Stimulated activated CD8-positive, alpha-beta memory T cell treated with anti-CD3 and anti-CD28 coated beads, Interleukin-4, amount 100 ng/mL, for 4 hours (primary cell): Measurements from ENCODE around the gene RPS17.

Experiments
- DNase-seq, 2 donors: peaks; one replicate each; pipeline ENCODE4 v3.0.0-alpha.2; 2020; ENCODE audit warnings: low read depth in 2 of 2, low spot score in 1 of 2

The RPS17 gene

DNA sequence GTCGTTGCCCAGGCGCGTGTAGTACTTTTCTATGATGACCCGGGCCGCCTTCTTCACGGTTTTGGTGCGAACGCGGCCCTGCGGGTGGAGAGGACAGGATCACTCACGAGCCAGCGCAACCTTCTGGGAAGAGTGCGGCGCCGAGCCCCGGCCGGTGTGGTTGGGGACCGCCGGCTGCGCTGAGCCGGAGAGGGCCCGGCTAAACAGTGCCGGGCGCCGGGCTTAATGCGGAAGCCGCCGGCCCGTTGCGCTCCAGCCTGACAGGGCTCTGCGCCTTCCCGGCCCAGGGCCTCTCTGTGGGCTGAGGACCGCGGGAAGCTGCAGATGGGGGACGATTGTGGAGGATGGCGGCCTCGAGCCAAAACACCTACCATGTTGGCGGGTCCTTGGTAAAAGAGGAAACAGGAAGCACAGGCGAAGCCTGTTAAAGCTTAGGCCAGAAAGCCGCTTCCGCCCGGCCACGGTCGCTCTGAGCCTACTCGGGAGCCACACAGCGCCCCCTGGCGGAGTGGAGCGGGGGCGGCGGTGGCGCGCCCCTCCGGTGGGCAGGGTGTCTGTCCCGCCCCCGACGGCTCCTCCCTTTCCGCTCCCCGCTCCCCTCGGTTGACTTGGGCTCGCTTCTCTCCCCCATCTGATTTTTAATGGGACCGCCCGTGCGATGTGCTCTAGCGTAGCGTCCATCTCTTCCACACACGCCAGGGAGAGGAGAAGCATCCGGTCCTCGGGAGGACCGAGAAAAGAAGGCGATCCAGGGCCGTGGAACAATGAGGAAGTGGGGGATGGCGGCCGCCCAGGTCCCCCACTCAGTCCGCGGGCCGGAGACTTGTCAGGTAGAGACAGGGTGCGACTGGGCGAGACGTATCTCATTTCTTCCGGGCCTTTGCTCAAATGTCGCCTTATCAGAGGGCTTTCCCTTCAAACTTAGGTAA is at the start of gene RPS17:
Gene RPS17, minus strand, starts transcription at position 403 of the 929 bp plus-strand sequence. Its CDS starts 29 bp downstream, at position 374.
- peak; percentile 94 to 95 for DNase-seq

DNA sequence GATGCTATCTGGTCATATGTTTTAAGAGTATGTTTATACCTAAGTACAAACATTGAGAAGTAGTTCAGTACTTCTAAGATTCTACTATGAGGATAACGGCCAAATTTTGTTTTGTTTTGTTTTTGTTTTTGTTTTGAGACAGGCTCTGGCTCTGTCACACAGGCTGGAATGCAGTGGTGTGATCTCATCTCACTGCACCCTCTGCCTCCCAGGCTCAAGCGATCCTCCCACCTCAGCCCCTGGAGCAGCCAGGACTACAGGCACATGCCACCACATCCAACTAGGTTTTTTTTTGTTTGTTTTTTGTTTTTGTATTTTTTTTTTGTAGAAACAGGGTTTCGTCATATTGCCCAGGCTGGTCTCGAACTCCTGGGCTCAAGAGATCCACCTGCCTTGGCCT is 47.5 kb upstream of the RPS17 start:
- no peak for DNase-seq

DNA sequence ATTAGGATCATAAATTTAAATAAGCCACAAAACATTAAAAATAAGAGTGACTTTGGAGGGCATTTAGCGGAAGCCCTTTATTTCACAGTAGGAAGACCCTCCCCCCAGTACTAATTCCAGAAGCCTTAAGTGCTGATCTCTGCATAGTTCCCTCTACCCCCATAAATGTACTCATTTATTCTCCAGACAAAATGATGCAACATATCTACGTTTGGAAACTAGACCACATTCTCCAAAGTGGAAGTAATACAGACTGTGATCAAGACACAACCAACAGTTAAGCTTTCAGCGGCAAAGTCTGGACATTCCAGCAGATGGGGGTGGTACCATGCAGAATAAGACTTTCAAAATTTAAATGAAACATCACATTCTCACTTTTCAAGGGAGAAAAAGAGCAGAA is 44.8 kb upstream of the RPS17 start:
- no peak for DNase-seq

DNA sequence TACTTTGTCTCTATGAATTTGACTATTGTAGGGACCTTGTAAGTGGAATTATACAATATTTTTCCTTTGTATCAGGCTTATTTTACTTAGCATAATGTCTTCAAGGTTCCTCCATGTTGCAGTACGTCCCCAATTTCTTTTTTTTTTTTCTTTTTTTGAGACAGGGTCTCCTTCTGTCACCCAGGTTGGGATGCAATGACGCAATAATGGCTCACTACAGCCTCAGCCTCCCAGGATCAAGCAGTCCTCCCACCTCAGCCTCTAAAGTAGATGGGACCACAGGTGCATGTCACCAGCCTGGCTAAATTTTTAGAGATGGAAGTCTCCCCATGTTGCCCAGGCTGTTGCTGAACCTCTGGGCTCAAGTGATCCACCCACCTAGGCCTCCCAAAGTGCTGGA is 40.5 kb upstream of the RPS17 start:
- DNase-seq, result no peak

DNA sequence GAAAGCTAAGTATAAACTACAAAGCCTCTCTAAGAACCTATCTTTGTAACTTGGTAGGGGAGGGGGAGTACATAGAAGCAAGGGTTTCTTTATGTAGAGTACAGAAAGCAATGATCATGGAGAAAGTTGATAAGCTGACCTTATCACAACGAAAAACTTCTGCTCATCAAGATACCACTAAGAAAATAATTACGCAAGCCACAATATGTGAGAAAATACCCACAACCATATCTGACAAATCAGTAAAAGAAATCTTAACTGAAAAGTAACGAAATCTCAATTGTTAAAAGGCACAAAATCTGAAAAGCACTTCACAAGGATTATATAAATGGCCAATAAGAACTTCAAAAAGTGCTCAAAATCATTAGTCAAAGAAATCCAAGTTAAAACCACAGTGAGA is 35.1 kb upstream of the RPS17 start:
- no peak for DNase-seq

DNA sequence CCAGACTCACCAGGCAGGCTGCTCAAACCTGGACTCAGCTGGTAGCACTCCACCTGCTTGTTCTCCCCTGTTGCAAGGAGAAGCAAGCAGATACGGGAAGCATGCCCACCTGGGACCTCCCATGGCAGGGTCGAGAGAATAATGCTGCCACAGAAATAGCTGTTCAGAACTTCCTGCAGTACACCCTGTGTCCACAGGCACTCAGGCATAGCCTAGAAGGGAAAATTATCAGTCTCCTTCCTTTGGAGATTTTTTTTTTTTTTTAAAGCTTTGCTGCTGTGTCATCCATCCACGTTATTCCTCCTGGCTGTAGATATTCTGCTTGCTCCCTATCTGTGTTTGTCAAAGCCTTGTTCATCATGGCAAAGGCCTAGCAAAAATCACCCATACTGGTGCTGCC is 32.7 kb upstream of the RPS17 start:
- DNase-seq, result no peak

DNA sequence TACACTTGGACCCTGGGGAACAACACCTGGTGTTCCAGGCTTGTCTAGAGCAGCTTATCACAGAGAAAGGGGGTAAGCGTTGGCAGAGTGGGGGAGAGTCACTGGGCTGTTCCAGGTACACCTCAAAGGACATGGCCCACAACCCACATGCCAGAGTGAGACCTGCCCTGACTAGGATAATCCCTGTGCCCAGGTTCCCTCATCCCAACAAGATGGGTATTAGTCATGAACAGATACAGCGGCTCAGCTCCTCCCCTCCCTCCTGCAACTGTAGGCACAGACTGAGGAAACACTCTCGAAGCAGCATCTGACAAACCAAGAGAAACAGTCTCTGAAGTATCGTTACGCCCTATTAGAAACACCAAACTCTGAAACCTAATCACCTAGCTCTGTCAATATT is 32.1 kb upstream of the RPS17 start:
- no peak for DNase-seq

DNA sequence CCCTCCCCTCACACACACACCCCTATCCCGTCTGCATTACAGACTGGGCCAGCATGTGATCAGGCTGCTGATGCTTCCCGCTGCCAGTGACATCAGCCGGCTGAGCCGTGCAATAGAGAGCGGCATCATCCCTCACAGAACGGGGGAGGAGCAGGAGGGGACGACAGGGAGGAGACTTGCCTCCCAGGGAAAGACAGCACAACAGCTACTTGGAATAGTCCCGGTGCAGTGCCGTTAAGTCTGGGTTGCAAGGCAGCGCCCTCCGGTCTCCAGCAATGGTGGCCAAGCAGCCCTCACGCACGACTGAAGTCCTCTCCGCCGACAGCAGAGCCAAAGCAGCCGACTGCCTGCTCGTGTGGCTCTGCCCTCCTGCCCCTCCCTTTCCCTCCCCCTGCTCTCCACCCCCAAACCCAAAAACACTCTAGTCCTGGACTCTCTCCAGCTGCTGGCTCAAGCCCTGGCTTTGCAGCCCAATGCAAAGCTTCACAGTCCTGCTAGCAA is 31.5 kb upstream of the RPS17 start:
- no peak for DNase-seq

DNA sequence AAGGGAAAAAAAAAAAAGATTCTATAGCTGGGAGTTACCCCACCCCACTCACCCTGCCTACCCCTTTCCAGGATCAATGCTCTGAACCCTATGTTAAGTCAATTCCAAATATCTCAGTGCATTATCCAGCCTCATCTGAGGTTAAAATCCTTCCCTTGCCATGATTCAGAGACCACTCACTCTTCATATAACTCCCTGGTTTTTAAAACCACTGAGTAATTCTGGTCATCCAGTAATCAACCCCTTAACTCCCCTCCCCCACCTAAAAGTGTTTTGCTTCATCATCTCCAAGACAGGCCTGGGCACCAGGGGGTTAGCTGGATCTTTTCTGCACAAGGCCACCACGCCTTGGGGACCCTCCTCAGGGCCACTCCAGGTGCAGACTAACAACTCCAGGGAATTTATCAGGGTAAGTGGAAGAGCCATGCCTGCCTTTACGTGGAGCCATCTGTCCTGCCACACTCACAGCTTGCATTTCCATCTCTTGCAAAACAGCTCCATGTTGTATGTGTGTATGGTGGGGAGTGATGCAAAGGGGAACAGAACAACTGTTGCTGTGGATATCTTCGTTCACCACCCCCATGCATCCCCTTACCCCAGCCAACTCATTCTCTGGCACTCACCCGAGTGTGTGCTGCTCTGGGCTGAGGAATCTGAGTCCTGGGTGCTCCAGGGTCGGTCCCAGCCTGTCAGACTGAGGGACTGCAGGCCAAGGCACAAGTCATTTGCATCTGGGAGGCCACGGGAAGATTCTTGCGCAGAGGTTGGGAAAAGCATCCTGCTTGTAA is 30.7 kb upstream of the RPS17 start:
- no peak for DNase-seq

DNA sequence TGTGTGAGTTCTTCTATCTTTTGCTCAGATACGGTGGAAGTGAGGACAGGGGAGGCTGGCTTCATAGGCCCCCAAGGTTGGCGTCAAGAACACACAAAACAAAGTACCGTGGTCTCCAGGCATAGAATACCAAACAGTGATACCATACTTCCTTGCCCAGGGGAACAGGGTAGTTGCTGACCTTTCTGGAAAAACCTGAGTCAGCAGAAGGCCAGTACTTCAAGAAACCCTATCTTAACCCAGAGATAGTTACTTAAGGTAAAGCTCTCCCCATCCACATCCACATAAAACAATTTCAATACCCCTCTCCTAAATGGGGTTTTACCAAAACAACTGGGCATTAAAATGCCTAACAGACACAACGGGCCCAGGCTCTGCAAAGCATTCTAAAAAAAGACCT is 29.6 kb upstream of the RPS17 start:
- no peak for DNase-seq

DNA sequence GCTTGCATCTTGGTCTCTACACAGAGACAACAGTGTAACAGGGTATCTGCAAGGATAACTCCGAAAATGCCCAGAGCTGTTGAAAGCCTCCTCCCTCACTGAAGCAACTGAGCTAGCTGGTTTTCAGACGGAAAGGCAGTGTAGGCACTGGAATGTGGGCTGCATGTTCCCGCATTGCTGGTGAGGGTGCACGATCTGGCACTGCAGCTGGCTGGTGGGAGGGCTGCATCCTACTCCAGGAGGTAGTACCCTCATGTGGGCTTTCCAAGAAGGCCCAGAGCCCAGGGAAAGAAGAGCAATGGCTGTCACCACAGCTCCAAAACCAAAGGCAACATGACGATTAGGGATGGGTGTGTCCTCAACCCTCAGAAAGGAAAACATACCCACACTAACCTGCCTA is 28.7 kb upstream of the RPS17 start:
- no peak for DNase-seq

DNA sequence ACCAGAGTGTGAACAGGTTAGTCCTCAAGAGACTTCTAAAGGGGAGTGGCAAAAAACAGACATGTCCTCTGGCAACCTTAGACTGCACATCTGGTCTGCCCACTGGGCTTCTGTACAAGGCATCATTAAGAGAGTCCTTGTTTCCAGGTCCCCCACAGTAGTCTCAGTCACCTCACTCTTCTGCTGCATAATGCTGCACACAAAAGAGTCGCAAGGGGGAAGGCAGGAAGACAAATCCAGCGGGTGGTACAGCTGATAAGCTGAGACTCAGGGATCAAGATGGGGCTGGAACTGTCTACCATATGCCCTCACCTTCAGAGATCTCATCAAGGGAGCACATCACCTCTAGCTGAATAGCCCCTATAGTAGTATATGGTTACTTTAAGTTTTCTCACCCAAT is 27.4 kb upstream of the RPS17 start:
- DNase-seq, result no peak

DNA sequence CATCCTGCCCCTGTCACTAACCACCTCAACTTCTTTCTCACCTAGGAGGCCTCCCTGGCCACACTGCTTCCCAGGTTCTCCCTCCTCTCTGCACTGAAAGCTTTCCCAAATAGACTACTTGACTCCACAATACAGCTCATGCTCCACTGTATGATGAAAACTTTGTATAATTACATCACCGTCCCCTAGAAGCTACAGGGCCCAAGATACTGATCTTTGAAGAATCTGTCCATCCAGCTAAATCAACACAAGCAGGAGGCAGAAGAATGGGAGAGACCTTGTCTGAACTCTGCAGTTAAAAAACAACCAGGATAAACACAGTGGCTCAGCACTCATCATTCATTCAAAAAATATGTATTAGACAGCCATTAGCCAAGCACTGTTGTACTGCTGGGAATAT is 26.4 kb upstream of the RPS17 start:
- DNase-seq, result no peak

DNA sequence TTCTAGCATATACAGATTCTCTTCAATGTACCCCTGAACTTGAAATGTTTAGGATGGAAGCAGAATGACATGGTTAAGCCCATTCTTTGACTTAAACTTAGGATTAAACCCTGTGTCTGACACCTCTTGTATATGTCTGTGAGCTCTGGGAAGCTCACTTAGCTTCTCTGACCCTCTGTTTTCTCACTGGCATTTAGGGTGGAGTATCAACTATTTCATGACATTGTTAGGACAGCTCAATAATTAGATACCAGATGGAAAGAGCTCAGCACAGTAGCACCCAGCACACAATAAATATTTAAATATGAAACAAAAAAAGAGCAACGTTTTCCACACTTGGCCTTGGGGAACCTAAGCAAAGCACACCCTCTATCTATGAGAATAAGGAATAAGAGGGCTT is 18.2 kb upstream of the RPS17 start:
- no peak for DNase-seq

DNA sequence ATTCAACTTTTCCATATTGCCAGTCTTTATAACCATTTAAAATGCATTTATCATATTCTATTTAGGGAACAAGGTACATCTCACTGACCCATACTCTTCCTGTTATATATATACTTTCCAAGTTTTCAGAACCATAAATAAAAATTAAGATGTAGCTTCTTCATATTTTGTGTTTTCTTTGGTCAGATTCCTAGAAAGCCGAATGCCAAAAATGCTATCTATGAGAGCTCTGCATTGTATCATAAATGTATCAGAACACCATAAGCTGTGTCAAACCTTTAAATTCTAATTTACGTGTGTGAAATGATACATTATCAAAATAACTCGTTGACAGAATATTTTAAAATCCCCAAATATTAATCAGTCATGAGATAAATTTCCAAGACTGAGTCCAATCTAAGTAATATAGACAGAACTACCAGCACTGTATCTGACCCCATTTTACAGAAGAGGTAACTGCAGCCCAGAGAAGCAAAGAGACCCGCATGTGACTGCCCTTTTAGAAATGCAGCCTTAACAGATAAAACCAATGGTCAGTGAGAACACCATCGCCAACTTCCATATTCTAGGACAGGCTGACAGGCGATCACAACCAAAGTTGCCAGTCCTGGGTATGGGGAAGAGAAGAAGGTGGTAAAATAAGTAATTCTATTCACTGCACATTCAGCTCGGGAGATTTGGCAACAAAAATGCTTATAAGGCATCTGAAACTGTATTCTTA is 16.2 kb upstream of the RPS17 start:
- DNase-seq, result no peak

DNA sequence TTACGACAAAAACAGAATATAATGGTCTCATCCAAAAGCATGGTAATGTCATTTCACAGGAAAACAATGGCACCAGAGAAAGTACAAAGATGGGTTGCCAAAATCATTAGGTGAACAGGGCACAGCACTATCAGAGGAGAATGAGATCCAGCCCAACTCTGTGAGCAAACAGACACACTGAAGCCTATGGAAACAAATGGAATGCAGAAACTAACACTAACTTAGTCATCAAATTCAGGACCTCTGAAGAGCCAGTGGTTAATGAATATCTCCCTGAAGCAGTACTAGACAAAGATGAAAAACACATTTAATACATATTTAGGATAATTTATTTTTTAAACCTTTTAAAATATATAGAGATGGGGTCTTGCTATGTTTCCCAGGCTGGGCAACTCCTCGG is 14.6 kb upstream of the RPS17 start:
- DNase-seq, result no peak

DNA sequence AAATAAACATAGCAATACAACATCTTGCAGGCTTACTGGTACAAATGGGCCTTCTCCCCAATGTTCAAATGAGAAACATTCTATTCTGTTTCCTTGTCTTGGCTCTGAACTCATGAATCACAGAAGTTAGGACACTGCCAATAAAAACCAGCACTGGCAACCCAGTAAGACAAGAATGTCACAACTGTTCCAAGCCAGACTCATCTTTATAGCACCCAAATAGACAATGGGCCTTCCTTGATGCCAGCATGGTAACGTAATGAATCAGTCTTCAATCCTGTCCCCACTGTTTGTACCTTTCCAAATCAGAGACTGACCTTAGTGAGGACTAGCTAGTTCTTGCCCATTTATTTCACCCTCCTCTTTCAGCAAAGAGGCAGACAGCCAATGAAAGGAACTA is 14.1 kb upstream of the RPS17 start:
- DNase-seq, result no peak

DNA sequence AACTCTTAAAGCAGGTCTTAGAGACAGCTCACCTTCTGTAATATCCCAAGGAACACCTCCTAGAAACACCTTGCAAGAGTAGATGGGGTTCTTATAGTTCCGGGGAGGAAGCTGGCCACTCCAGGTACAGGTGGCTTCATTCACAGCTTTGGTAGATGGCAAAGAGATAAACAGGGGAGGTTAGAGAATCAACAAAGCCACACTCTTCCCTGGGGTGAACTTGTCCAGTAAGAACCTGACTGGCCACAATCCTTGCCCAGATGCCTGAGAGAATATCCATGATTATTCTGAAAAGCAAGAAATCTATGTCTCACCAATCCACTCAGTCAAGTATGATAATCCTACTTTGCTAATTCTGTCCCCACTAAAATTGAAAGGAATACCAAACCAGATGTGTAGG is 13.6 kb upstream of the RPS17 start:
- no peak for DNase-seq

DNA sequence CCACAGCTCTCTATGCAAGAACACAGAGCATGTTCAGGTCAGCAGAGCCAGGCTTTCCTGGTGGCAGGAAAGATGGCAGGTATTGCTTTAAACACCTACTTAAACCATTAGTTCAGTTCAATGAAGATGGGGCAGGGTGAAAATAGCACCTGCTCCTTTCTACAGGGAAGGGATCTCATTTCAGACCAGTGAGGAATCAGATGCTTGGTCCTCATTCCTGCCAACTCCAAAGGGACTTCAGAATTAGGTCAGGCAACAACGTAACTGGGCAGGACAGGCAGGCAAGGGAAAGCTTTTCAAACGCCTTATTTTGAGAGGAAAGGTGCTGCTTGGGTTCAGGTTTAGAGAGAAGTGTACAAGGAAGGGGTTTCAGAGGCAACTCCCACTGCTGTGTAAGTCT is 12.6 kb upstream of the RPS17 start:
- DNase-seq, result no peak

DNA sequence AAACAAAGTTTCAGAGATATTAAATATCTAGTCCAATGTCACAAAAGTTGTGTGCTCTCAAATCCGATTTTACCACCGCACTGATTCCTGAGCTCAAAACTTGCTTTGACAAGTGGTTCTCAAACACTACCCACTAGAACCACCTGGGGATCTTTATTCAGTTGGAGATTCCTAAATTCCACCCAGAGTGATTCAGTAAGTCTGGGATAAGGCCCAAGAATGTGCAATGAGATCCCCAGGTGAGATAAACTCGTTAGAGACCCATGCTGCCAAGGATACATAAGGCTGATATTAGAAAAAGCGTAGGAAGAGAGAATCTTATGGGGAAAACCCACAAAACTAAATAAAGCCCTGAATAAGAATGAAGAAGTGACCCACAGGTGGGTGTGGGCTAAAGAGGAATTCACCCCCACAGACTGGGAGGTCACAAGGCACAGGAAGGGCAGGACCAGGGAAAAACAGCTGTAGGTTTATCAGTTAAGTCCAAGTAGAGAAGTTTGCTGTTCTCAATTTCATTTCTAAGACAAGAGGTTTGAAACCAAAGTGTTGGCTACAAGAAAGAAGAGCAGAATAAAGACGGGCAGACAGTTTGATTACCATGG is 11.5 kb upstream of the RPS17 start:
- DNase-seq, result no peak

DNA sequence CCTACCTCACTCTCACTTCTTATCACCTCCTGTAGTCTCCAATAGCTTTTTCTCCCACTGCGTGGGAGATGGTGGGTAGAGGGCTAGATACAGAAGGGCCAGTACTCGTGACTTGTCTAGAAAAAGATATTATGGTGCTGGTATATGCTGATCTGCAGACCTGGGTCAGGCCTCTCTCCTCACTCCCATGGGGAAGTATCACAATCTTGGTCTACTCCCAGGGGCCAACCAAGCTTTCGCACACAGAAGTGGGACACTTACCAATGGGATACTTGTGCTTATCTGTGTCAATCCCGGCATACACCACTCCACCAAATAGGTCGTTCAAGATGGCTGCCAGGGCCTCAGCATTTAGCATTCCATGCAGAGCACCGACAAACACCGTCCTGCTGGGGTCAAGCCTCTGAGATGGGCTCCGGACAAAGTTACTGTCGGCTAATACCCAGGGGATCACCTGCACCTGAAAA is 9.0 kb upstream of the RPS17 start:
- no peak for DNase-seq
